Neural cell (in vitro differentiated cells): ENCODE measurements around the gene VPS50. TPM values are rescaled to one million over a fixed set of nuclear protein-coding genes. Genes with fewer than 3 reads are reported as not detected.

ENCODE experiments used
- H2AFZ ChIP-seq: fragments of 200-600, 300-800 bp; sonication (generic), shearing (Covaris generic); 2 replicates; pipeline ENCODE4 v1.6.0; 2014; ENCODE audit warnings: low read depth, mild to moderate bottlenecking, antibody characterized with exemption, low read length, moderate library complexity
- H3F3A ChIP-seq: fragments of 200-600 bp; shearing (Covaris generic); 2 replicates; pipeline ENCODE4 v1.6.1; 2016; ENCODE audit warnings: mild to moderate bottlenecking, moderate library complexity, mixed read lengths, antibody characterized with exemption, low read length; ENCODE audit not compliant: insufficient read depth, poor library complexity, severe bottlenecking
- H3K27ac ChIP-seq: fragments of 200-600, 300-800 bp; sonication (generic), shearing (Covaris generic); 2 replicates; pipeline ENCODE4 v1.5.1; 2014; ENCODE audit warnings: mild to moderate bottlenecking, low read length, moderate library complexity
- H3K27me3 ChIP-seq: fragments of 300-800, 200-600 bp; sonication (generic), shearing (Covaris generic); 2 replicates; pipeline ENCODE4 v1.6.0; 2014; ENCODE audit warnings: mild to moderate bottlenecking, low read depth, low read length, moderate library complexity; ENCODE audit not compliant: insufficient read depth
- H3K36me3 ChIP-seq: fragments of 300-800, 200-600 bp; sonication (generic), shearing (Covaris generic); 2 replicates; pipeline ENCODE4 v1.5.1; 2014; ENCODE audit warnings: mild to moderate bottlenecking, antibody characterized with exemption, low read length, moderate library complexity; ENCODE audit not compliant: insufficient read depth
- H3K4me2 ChIP-seq: fragments of 300-800, 200-600 bp; sonication (generic), shearing (Covaris generic); 2 replicates; pipeline ENCODE4 v1.6.0; 2014; ENCODE audit warnings: mild to moderate bottlenecking, low read length
- H3K4me3 ChIP-seq: fragments of 300-800, 200-600 bp; sonication (generic), shearing (Covaris generic); 2 replicates; pipeline ENCODE4 v1.5.1; 2014; ENCODE audit warnings: mild to moderate bottlenecking, low read length, moderate library complexity
- H3K79me2 ChIP-seq: fragments of 200-600 bp; shearing (Covaris generic); replicated peaks from 2 replicates; pipeline ENCODE4 v1.6.0; 2014; ENCODE audit warnings: mild to moderate bottlenecking, low read length, moderate library complexity; ENCODE audit not compliant: insufficient read depth
- H3K9ac ChIP-seq: fragments of 300-800, 200-600 bp; sonication (generic), shearing (Covaris generic); 2 replicates; pipeline ENCODE4 v1.6.1; 2016; ENCODE audit warnings: mild to moderate bottlenecking, low read length, mixed read lengths
- H3K9me2 ChIP-seq: fragments of 200-600 bp; shearing (Covaris generic); 2 replicates; pipeline ENCODE4 v1.6.1; 2016; ENCODE audit warnings: mild to moderate bottlenecking, low read length, mixed read lengths; ENCODE audit not compliant: insufficient read depth
- H3K9me3 ChIP-seq: fragments of 200-600, 300-800 bp; sonication (generic), shearing (Covaris generic); 2 replicates; pipeline ENCODE4 v1.6.1; 2016; ENCODE audit warnings: mild to moderate bottlenecking, mixed run types, low read length, moderate library complexity, mixed read lengths
- H4K20me1 ChIP-seq: fragments of 200-600 bp; shearing (Covaris generic); 2 replicates; pipeline ENCODE4 v1.6.1; 2016; ENCODE audit warnings: mild to moderate bottlenecking, mixed run types; ENCODE audit not compliant: insufficient read depth
- EP300 ChIP-seq: fragments of 450-650 bp; conservative IDR thresholded peaks from 2 replicates; pipeline ENCODE4 v1.6.1; 2014; ENCODE audit warnings: antibody characterized with exemption, mild to moderate bottlenecking, moderate library complexity; ENCODE audit not compliant: poor library complexity, severe bottlenecking
- EZH2 ChIP-seq: fragments of 200-600, 300-800 bp; shearing (Covaris generic), sonication (generic); IDR thresholded peaks from 2 replicates; pipeline ENCODE4 v1.6.1; 2014; ENCODE audit warnings: antibody characterized with exemption, low read length, borderline replicate concordance, mild to moderate bottlenecking; ENCODE audit not compliant: insufficient read depth, poor library complexity, severe bottlenecking
- POLR2AphosphoS5 ChIP-seq: IDR thresholded peaks from 2 replicates; pipeline ENCODE4 v1.6.1; 2012
- RAD21 ChIP-seq: fragments of 450-650 bp; conservative IDR thresholded peaks from 2 replicates; pipeline ENCODE4 v1.6.1; 2014; ENCODE audit warnings: antibody characterized with exemption, mild to moderate bottlenecking, moderate library complexity
- SMC3 ChIP-seq: fragments of 450-650 bp; conservative IDR thresholded peaks from 2 replicates; pipeline ENCODE4 v1.6.1; 2014; ENCODE audit warnings: antibody characterized with exemption, mild to moderate bottlenecking, moderate library complexity; ENCODE audit not compliant: poor library complexity
- TAF1 ChIP-seq: IDR thresholded peaks from 2 replicates; pipeline ENCODE4 v1.6.1; 2012; ENCODE audit warnings: low read depth
- polyA plus RNA-seq: library from polyadenylated mRNA; depleted of rRNA; stranded (reverse); fragments of >200 nt; gene quantifications from 2 replicates; pipeline ENCODE4 v1.2.3, GENCODE V29; 2014
- TF ChIP-seq, protein P1 (sequence below): fragments of 450-650 bp; IDR thresholded peaks from 2 replicates; pipeline ENCODE4 v1.5.1; 2014; ENCODE audit warnings: antibody characterized with exemption, mild to moderate bottlenecking, moderate library complexity; ENCODE audit not compliant: poor library complexity, severe bottlenecking
- TF ChIP-seq, protein P2 (sequence below): IDR thresholded peaks from 2 replicates; pipeline ENCODE4 v1.6.1; 2012; ENCODE audit warnings: borderline replicate concordance

VPS50 gene
- polyA plus RNA-seq, 1 donor from 2014 or later: 58.2 TPM

DNA sequence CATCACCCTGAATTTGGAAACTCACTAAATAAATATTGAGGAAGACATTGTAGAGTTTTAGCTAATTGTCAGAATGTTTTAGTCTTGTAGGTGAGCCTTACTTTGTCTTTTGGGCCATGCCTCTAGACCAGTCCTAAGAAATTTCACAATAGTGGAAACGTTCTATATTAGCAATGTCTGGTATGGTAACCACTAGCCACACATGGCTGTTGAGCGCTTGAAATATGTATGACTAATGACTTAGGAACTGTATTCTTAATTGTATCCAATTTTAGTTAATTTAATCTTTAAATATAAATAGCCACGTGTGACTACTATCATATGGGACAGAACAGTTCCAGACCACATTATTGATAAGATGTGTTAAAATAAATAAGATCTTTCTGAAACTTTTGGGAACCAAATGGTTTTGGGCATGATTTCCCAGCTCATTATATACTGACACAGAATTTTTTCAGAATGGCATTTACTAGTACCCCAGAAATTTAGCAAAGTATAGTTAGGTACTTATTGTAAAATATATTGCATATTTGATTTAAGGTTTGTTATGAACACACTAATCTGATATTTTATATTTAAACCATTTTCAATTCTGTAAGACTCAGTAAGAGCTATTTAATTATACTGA lies 95.0 kb downstream of the VPS50 start:
- no peaks in the 10 kb centered on the region for H3K36me3 ChIP-seq
- no peaks in the 10 kb centered on the region for H3K9me2 ChIP-seq
- no peaks in the 10 kb centered on the region for H3K27me3 ChIP-seq
- no peaks in the 10 kb centered on the region for H3K9me3 ChIP-seq
- H4K20me1 ChIP-seq: no peaks in the 10 kb centered on the region
- H3F3A ChIP-seq: no peaks in the 10 kb centered on the region
- no peak overlapping the region for H2AFZ ChIP-seq
- no peaks in the 10 kb centered on the region for H3K79me2 ChIP-seq
- H3K9ac ChIP-seq: no peak overlapping the region
- H3K4me3 ChIP-seq: no peak overlapping the region
- no peak overlapping the region for H3K27ac ChIP-seq
- no peak for TF ChIP-seq POLR2AphosphoS5
- TF ChIP-seq RAD21: no peak
- no peak for TF ChIP-seq EP300
- no peak for TF ChIP-seq SMC3
- TF ChIP-seq TAF1: no peak
- TF ChIP-seq, protein P1, sequence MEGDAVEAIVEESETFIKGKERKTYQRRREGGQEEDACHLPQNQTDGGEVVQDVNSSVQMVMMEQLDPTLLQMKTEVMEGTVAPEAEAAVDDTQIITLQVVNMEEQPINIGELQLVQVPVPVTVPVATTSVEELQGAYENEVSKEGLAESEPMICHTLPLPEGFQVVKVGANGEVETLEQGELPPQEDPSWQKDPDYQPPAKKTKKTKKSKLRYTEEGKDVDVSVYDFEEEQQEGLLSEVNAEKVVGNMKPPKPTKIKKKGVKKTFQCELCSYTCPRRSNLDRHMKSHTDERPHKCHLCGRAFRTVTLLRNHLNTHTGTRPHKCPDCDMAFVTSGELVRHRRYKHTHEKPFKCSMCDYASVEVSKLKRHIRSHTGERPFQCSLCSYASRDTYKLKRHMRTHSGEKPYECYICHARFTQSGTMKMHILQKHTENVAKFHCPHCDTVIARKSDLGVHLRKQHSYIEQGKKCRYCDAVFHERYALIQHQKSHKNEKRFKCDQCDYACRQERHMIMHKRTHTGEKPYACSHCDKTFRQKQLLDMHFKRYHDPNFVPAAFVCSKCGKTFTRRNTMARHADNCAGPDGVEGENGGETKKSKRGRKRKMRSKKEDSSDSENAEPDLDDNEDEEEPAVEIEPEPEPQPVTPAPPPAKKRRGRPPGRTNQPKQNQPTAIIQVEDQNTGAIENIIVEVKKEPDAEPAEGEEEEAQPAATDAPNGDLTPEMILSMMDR: no peak
- H3K4me2 ChIP-seq: no peak overlapping the region

DNA sequence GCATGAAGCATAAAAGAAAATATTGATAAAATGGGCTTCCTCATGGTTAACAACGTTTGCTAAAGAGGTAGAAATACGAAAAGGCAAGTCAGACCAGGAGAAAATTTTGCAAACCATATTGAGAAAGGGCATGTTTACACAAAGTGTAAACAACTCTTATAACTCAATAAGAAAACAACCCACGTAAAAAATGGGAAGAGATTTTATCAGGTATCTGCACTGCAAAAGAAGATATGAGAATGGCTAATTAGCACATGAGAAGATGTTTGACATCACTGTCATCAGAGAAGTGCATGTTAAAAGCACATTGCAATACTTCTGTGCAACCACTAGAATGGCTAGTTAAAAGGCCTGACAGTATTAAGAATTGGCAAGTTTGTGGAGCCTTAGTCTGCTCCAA lies 99.5 kb downstream of the VPS50 start:
- no peaks in the 10 kb centered on the region for H3K36me3 ChIP-seq
- H3K4me2 ChIP-seq: no peak overlapping the region
- H3K9ac ChIP-seq: no peak overlapping the region
- H2AFZ ChIP-seq: no peak overlapping the region
- no peaks in the 10 kb centered on the region for H4K20me1 ChIP-seq
- no peak overlapping the region for H3K4me3 ChIP-seq
- no peaks in the 10 kb centered on the region for H3K27me3 ChIP-seq
- H3K27ac ChIP-seq: no peak overlapping the region
- no peaks in the 10 kb centered on the region for H3K9me3 ChIP-seq
- H3F3A ChIP-seq: no peaks in the 10 kb centered on the region
- H3K9me2 ChIP-seq: no peaks in the 10 kb centered on the region
- TF ChIP-seq, protein P2, sequence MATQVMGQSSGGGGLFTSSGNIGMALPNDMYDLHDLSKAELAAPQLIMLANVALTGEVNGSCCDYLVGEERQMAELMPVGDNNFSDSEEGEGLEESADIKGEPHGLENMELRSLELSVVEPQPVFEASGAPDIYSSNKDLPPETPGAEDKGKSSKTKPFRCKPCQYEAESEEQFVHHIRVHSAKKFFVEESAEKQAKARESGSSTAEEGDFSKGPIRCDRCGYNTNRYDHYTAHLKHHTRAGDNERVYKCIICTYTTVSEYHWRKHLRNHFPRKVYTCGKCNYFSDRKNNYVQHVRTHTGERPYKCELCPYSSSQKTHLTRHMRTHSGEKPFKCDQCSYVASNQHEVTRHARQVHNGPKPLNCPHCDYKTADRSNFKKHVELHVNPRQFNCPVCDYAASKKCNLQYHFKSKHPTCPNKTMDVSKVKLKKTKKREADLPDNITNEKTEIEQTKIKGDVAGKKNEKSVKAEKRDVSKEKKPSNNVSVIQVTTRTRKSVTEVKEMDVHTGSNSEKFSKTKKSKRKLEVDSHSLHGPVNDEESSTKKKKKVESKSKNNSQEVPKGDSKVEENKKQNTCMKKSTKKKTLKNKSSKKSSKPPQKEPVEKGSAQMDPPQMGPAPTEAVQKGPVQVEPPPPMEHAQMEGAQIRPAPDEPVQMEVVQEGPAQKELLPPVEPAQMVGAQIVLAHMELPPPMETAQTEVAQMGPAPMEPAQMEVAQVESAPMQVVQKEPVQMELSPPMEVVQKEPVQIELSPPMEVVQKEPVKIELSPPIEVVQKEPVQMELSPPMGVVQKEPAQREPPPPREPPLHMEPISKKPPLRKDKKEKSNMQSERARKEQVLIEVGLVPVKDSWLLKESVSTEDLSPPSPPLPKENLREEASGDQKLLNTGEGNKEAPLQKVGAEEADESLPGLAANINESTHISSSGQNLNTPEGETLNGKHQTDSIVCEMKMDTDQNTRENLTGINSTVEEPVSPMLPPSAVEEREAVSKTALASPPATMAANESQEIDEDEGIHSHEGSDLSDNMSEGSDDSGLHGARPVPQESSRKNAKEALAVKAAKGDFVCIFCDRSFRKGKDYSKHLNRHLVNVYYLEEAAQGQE: no peak
- TF ChIP-seq SMC3 (no peak), EZH2 (no peak), TAF1 (no peak)
- TF ChIP-seq, protein P1: no peak
- no peaks in the 10 kb centered on the region for H3K79me2 ChIP-seq
